HL-60 (cell line): ENCODE data around the gene OSBPL5.

Experiments
- GABPA ChIP-seq: IDR thresholded peaks from 2 replicates; pipeline ENCODE4 v1.6.1; 2012; ENCODE audit warnings: low read depth
- POLR2AphosphoS5 ChIP-seq: IDR thresholded peaks from 2 replicates; pipeline ENCODE4 v1.6.1; 2012; ENCODE audit warnings: low read depth
- TF ChIP-seq, protein P1 (sequence below): IDR thresholded peaks from one replicate; pipeline ENCODE4 v1.5.1; 2011; ENCODE audit warnings: low read length, control low read depth, inconsistent platforms; ENCODE audit not compliant: insufficient read depth

DNA sequence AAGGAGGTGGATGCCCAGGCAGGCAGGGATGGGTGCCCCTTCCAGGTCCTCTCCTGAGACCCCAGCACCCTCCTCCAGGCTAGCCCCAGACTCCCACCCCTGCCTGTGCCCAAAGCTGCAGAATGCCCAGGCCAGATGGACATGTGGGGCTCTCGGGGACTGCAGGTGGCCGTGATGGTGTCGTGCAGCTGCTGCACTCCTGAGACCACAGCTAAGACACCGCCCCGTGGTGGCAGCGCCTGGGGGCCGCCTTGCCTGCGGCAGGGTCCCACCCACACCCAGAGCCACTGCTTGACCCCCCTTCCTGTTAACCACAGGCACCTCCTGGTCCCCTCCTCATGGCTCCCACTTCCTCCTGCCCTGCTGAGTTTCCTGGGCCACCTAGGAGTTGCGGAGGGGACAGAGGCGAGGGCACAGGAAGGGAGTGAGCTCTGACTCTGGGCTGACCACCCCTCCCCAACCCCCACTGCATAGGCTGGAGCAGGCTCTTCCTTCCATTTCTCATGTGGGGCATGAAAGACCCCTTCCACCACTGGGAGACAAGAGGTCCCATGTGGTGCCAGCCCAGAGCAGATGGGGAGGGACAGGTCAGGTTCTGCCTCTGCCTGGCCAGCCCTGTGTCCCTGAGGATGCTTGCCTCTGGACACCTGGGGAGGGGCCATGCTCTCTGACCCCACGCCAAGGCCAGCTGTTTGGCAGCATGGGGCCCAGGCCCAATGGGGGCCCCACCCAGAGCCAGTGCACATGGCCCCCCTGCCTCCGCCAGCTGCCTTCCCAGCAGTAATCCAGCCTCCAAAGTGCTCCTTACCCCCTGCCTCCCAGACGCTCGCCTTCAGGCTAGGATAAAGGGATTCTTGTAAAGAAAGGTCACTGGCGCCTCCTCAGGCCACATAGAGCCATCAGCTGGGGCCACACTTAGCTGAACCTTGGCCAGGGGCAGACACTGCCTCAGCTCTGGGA, 29.3 kb downstream of the OSBPL5 start:
- TF ChIP-seq, protein P1, sequence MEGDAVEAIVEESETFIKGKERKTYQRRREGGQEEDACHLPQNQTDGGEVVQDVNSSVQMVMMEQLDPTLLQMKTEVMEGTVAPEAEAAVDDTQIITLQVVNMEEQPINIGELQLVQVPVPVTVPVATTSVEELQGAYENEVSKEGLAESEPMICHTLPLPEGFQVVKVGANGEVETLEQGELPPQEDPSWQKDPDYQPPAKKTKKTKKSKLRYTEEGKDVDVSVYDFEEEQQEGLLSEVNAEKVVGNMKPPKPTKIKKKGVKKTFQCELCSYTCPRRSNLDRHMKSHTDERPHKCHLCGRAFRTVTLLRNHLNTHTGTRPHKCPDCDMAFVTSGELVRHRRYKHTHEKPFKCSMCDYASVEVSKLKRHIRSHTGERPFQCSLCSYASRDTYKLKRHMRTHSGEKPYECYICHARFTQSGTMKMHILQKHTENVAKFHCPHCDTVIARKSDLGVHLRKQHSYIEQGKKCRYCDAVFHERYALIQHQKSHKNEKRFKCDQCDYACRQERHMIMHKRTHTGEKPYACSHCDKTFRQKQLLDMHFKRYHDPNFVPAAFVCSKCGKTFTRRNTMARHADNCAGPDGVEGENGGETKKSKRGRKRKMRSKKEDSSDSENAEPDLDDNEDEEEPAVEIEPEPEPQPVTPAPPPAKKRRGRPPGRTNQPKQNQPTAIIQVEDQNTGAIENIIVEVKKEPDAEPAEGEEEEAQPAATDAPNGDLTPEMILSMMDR, result no peak
- TF ChIP-seq GABPA (peak; percentile 57), POLR2AphosphoS5 (peak; percentile 87)
